Measurements from ENCODE around the gene TPCN2.

DNA sequence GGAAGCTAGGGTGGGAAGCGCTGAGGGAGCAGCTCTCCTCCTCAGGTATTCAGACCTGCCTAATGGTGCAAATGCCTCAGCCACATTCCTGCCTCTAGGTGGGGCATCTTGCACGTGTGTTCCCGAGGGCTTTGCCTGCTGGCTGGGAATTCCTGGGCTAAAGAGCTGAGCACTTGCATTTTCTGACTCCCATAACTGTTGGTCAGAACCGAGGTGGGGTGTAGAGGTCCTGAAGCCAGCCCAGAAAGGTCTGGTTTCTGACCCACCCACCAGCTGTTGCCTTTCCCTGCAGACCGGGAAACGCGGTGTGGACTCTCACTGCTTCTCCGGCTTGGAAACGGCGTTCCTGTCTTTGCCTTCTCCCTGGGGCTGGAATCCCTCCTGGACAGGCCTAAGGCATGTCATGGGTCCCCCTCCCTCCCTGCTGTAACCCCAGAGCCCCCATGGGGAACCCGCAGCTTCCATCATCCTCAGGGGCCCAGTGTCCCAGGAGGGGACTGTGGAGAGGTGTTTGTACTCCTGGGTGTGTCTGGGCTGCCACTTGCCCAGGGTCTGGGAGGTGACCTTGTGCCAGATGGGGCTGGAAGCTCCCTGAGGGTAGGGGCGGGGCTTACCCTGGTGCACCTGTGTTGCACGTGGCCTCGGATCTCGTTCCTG is 83.0 kb downstream of the TPCN2 start:
- no peak for TF ChIP-seq PML (IDR thresholded peaks at IDR 0.05; ENCODE audit: low read length)
- TF ChIP-seq, protein P1, sequence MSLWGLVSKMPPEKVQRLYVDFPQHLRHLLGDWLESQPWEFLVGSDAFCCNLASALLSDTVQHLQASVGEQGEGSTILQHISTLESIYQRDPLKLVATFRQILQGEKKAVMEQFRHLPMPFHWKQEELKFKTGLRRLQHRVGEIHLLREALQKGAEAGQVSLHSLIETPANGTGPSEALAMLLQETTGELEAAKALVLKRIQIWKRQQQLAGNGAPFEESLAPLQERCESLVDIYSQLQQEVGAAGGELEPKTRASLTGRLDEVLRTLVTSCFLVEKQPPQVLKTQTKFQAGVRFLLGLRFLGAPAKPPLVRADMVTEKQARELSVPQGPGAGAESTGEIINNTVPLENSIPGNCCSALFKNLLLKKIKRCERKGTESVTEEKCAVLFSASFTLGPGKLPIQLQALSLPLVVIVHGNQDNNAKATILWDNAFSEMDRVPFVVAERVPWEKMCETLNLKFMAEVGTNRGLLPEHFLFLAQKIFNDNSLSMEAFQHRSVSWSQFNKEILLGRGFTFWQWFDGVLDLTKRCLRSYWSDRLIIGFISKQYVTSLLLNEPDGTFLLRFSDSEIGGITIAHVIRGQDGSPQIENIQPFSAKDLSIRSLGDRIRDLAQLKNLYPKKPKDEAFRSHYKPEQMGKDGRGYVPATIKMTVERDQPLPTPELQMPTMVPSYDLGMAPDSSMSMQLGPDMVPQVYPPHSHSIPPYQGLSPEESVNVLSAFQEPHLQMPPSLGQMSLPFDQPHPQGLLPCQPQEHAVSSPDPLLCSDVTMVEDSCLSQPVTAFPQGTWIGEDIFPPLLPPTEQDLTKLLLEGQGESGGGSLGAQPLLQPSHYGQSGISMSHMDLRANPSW (CRISPR knock-in tag; IDR thresholded peaks at IDR 0.05): no peak
- no peak for TF ChIP-seq CREM (IDR thresholded peaks at IDR 0.05; ENCODE audit: low read depth)
- no peak for TF ChIP-seq EZH2 (IDR thresholded peaks at IDR 0.05; ENCODE audit: borderline replicate concordance, low read depth, low read length)
- TF ChIP-seq, protein P2, sequence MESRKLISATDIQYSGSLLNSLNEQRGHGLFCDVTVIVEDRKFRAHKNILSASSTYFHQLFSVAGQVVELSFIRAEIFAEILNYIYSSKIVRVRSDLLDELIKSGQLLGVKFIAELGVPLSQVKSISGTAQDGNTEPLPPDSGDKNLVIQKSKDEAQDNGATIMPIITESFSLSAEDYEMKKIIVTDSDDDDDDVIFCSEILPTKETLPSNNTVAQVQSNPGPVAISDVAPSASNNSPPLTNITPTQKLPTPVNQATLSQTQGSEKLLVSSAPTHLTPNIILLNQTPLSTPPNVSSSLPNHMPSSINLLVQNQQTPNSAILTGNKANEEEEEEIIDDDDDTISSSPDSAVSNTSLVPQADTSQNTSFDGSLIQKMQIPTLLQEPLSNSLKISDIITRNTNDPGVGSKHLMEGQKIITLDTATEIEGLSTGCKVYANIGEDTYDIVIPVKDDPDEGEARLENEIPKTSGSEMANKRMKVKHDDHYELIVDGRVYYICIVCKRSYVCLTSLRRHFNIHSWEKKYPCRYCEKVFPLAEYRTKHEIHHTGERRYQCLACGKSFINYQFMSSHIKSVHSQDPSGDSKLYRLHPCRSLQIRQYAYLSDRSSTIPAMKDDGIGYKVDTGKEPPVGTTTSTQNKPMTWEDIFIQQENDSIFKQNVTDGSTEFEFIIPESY (CRISPR knock-in tag; IDR thresholded peaks at IDR 0.05): no peak
- TF ChIP-seq ZNF274 (IDR thresholded peaks at IDR 0.05; ENCODE audit: borderline replicate concordance, low read depth, low read length): no peak
- TF ChIP-seq SP2 (IDR thresholded peaks at IDR 0.05; ENCODE audit: extremely low read depth, low read depth, low read length, poor library complexity, severe bottlenecking): no peak
- no peak for TF ChIP-seq HNRNPH1 (optimal IDR thresholded peaks at IDR 0.05; ENCODE audit: low read depth, low read length)
- TF ChIP-seq, protein P3, sequence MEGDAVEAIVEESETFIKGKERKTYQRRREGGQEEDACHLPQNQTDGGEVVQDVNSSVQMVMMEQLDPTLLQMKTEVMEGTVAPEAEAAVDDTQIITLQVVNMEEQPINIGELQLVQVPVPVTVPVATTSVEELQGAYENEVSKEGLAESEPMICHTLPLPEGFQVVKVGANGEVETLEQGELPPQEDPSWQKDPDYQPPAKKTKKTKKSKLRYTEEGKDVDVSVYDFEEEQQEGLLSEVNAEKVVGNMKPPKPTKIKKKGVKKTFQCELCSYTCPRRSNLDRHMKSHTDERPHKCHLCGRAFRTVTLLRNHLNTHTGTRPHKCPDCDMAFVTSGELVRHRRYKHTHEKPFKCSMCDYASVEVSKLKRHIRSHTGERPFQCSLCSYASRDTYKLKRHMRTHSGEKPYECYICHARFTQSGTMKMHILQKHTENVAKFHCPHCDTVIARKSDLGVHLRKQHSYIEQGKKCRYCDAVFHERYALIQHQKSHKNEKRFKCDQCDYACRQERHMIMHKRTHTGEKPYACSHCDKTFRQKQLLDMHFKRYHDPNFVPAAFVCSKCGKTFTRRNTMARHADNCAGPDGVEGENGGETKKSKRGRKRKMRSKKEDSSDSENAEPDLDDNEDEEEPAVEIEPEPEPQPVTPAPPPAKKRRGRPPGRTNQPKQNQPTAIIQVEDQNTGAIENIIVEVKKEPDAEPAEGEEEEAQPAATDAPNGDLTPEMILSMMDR (IDR thresholded peaks at IDR 0.05 in 2 of 3, conservative IDR thresholded peaks at IDR 0.05 in 1 of 3; ENCODE audit: insufficient read depth in 2 of 3, low read depth in 1 of 3, low read length in 3 of 3): peak; percentile 77 to 89 (median 86)
- TF ChIP-seq BACH1 (tag; IDR thresholded peaks at IDR 0.05): no peak

All from K562 (cell line).